Aorta (tissue), 5 donors: ENCODE data around the gene DAND5. TPM values are rescaled to one million over a fixed set of nuclear protein-coding genes. Genes with fewer than 3 reads are reported as not detected.

Source experiments
- ATAC-seq: fragments of 200-7000 bp; cut with Tn5 transposase; one replicate; pipeline ENCODE4 v1.9.1; 2022; ENCODE audit warnings: moderate library complexity; ENCODE audit not compliant: low FRiP score
- DNase-seq, 2 donors: peaks; one replicate each; pipeline ENCODE4 v3.0.0-alpha.2; 2020
- H3K27ac ChIP-seq, 2 donors: one replicate each; pipeline ENCODE4 v1.5.1; 2013; ENCODE audit warnings: low read length in 2 of 2, mild to moderate bottlenecking in 2 of 2, moderate library complexity in 2 of 2, control low read depth in 1 of 2, inconsistent platforms in 1 of 2, low read depth in 1 of 2
- H3K27me3 ChIP-seq, 2 donors: one replicate each; pipeline ENCODE4 v1.6.1; 2013; ENCODE audit warnings: control low read depth in 1 of 2, low read length in 1 of 2, mild to moderate bottlenecking in 1 of 2, moderate library complexity in 1 of 2; ENCODE audit not compliant: insufficient read depth in 2 of 2, control insufficient read depth in 1 of 2
- H3K36me3 ChIP-seq, 2 donors: one replicate each; pipeline ENCODE4 v1.6.1; 2013; ENCODE audit warnings: control low read depth in 1 of 2, low read length in 1 of 2, mild to moderate bottlenecking in 1 of 2; ENCODE audit not compliant: insufficient read depth in 2 of 2, control insufficient read depth in 1 of 2
- H3K4me1 ChIP-seq, 2 donors: one replicate each; pipeline ENCODE4 v1.6.1; 2013; ENCODE audit warnings: low read length in 2 of 2, control low read depth in 1 of 2, mild to moderate bottlenecking in 1 of 2, moderate library complexity in 1 of 2; ENCODE audit not compliant: insufficient read depth in 2 of 2, control insufficient read depth in 1 of 2
- H3K4me3 ChIP-seq, 2 donors: one replicate each; pipeline ENCODE4 v1.5.1; 2013; ENCODE audit warnings: low read length in 2 of 2, control low read depth in 1 of 2, mild to moderate bottlenecking in 1 of 2
- H3K9me3 ChIP-seq: one replicate; pipeline ENCODE4 v1.6.1; 2013; ENCODE audit warnings: mild to moderate bottlenecking, low read length; ENCODE audit not compliant: control insufficient read depth
- WGBS, 2 donors: extraction: QIAGEN DNeasy Blood & Tissue Kit; methylation state at CpG; one replicate each; pipeline ENCODE4 v1.1.7; 2013; 5-methylcytosine and 5-hydroxymethylcytosine counted together
- intact Hi-C, 2 donors: fragments of 100-400 bp; cut with DNase I; formaldehyde crosslinking; loops; one replicate each; pipeline versions ENCODE4 v1.14.2 to v1.15.0; 2022
- long read RNA-seq, 2 donors: library from polyadenylated mRNA; unstranded; transcript quantifications; one replicate each; pipeline ENCODE4 v2.0.0, GENCODE V29; 2020 to 2021
- polyA plus RNA-seq, 2 donors: library from polyadenylated mRNA; stranded (reverse); fragments of 200-250 nt; gene quantifications; one replicate each; pipeline ENCODE4 v1.2.3, GENCODE V29; 2013
- total RNA-seq, 2 donors: library from RNA; stranded (reverse); fragmentation: NEBNext Ultra II Directional; extraction: Animal tissue kit (Norgen Biotek cat#: 25700); gene quantifications; one replicate each; pipeline ENCODE4 v1.2.1, GENCODE V29; 2021
- donor health status: healthy with polysubstance abuse.
- donor health status: Bipolar disorder and iron deficiency.
- donor health status: DM: no; HTN: no; CAD: no.
- donor health status: DM: no; HTN: no; CAD: no.
- donor health status: DM: yes; HTN: yes; CAD: no.

Gene DAND5
- not detected for total RNA-seq
- under 1 TPM in 1 of 2 donors, not detected in 1; 0.13 TPM for polyA plus RNA-seq
- long read RNA-seq, donor 1 = 0 reads
- long read RNA-seq, donor 2 = 0 reads

- no peak for ATAC-seq
- no peak within 1 kb of the TSS for H3K4me3 ChIP-seq
- intact Hi-C loops = no loop called here
- 14 to 19% methylated on average over 14 of the region's 14 CpGs for WGBS, 2 donors
- H3K27ac ChIP-seq = no peak within 1 kb of the TSS
- no peaks in the 10 kb centered on the region for H3K9me3 ChIP-seq
- H3K4me1 ChIP-seq = no peaks in the 10 kb centered on the region
- no peaks in the 10 kb centered on the region for H3K36me3 ChIP-seq
- DNase-seq = peak in 1 of 2 donors; percentile 77
- H3K27me3 ChIP-seq = no peaks in the 10 kb centered on the region
These were observed at the start of gene DAND5 for GRCh38 chr19:12969292-12969988. DAND5 (plus strand) TSS chr19:12969576; CDS start chr19:12969661, 85 bp downstream.

GRCh38 chr19:12921047-12921446 is 48.3 kb upstream of the DAND5 start:
- no peaks in the 10 kb centered on the region for H3K4me1 ChIP-seq
- H3K36me3 ChIP-seq = peaks cover 2 to 5% of the 10 kb centered on the region in 2 donors
- no peaks in the 10 kb centered on the region for H3K9me3 ChIP-seq
- ATAC-seq = no peak
- DNase-seq = no peak
- H3K4me3 ChIP-seq = no peak overlapping the region
- 47 to 54% methylated on average over 3 of the region's 3 CpGs for WGBS, 2 donors
- H3K27me3 ChIP-seq = no peaks in the 10 kb centered on the region
- intact Hi-C loops = no loop called here
- H3K27ac ChIP-seq = no peak overlapping the region

- WGBS, 2 donors = 96 to 97% methylated on average over 4 of the region's 4 CpGs
- peaks cover 4 to 9% of the 10 kb centered on the region in 2 donors for H3K36me3 ChIP-seq
- no peaks in the 10 kb centered on the region for H3K4me1 ChIP-seq
- H3K27me3 ChIP-seq = no peaks in the 10 kb centered on the region
- DNase-seq = no peak
- H3K4me3 ChIP-seq = no peak overlapping the region
- intact Hi-C loops = no loop called here
- ATAC-seq = no peak
- H3K9me3 ChIP-seq = no peaks in the 10 kb centered on the region
- H3K27ac ChIP-seq = no peak overlapping the region
These were observed 46.4 kb upstream of the DAND5 start for GRCh38 chr19:12922959-12923358.

GRCh38 chr19:12924621-12925310 is 44.6 kb upstream of the DAND5 start:
- ATAC-seq = peak; percentile 6
- no peaks in the 10 kb centered on the region for H3K9me3 ChIP-seq
- no peak for DNase-seq
- intact Hi-C loops = no loop called here
- H3K4me1 ChIP-seq = no peaks in the 10 kb centered on the region
- no peaks in the 10 kb centered on the region for H3K27me3 ChIP-seq
- WGBS, 2 donors = 96% methylated on average over 29 of the region's 29 CpGs
- no peak overlapping the region for H3K27ac ChIP-seq
- no peak overlapping the region for H3K4me3 ChIP-seq
- H3K36me3 ChIP-seq = peaks cover 6 to 13% of the 10 kb centered on the region in 2 donors

GRCh38 chr19:12930002-12930645 is 39.3 kb upstream of the DAND5 start:
- no peak for DNase-seq
- Histone ChIP-seq H3K4me3 (no peak overlapping the region), H3K27me3 (no peaks in the 10 kb centered on the region), H3K27ac (no peak overlapping the region), H3K9me3 (no peaks in the 10 kb centered on the region), H3K36me3 (peaks cover 4 to 7% of the 10 kb centered on the region in 2 donors), H3K4me1 (no peaks in the 10 kb centered on the region)
- WGBS, 2 donors = 91 to 92% methylated on average over 19 of the region's 19 CpGs
- intact Hi-C loops = no loop called here
- ATAC-seq = no peak

- no peak for ATAC-seq
These were observed 36.7 kb upstream of the DAND5 start for GRCh38 chr19:12932392-12933286.

GRCh38 chr19:12933287-12934072 is 35.9 kb upstream of the DAND5 start, which contains the start of gene FARSA:
FARSA (minus strand) TSS chr19:12933711; CDS start chr19:12933696, 15 bp downstream.
- DNase-seq (peak; percentile 95 to 96), ATAC-seq (peak; percentile 85)
- peak within 1 kb of the TSS; percentile 14 to 80 for H3K4me3 ChIP-seq
- H3K27me3 ChIP-seq = no peaks in the 10 kb centered on the region
- H3K4me1 ChIP-seq = no peaks in the 10 kb centered on the region
- peak within 1 kb of the TSS in 1 of 2 donors; percentile 1 for H3K27ac ChIP-seq
- H3K36me3 ChIP-seq = no peaks in the 10 kb centered on the region
- WGBS, 2 donors = 3 to 4% methylated on average over 43 to 51 of the region's 51 CpGs
- intact Hi-C loops = no loop called here
- no peaks in the 10 kb centered on the region for H3K9me3 ChIP-seq

More at GRCh38 chr19:12932392-12933286, 36.7 kb upstream of the DAND5 start:
- no peak for DNase-seq
- 33% methylated on average over 16 of the region's 16 CpGs for WGBS, 2 donors
- Histone ChIP-seq H3K9me3 (no peaks in the 10 kb centered on the region), H3K27ac (no peak overlapping the region), H3K27me3 (no peaks in the 10 kb centered on the region), H3K4me3 (peak overlapping the region; percentile 14 to 80), H3K4me1 (no peaks in the 10 kb centered on the region), H3K36me3 (peaks cover 2 to 3% of the 10 kb centered on the region in 2 donors)
- intact Hi-C loops = no loop called here
